DMS53 treated with DMSO at 0.1 percent for 48 hours (cell line): ENCODE results near the gene ZNF319.

ENCODE experiments used
- DNase-seq: peaks from one replicate; lab custom pipeline; 2025; ENCODE audit not compliant: unreplicated experiment; lab: John Stamatoyannopoulos, UW

The ZNF319 gene

DNA sequence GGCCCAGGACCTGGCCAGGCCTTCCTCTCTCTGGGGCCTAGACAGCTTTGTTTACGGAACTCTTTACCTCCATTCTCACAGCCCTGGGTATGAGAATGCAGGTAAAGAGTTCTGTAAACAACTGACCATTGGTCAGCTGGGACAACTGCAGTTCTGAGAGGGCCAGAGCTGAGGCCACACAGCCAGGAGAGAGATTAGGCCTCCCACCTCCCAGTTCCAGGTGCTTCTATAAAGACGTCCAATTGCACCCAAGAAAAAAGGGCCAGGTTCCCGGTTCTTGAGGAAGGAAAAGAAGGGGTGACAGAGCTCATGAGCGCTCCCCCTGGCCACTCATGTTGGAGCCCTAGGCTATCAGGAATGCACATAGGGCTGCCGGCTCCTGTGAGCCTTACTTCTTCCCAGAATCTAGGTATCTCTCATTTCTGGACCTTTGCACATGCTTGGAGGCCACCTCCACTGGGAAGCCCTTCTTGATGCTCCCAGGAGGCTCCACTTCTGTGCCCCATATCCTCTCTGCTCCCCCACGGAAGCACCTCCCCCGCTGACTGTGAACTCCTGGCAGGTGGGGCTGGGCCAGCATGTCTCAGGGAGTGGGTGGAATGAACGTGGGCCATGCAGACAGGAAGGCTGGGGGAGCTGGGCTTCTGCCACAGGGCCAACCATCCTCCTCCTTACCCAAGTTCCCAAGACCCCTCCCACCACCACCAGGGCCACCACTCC is 42.6 kb downstream of the ZNF319 start:
- peak; percentile 18 for DNase-seq

DNA sequence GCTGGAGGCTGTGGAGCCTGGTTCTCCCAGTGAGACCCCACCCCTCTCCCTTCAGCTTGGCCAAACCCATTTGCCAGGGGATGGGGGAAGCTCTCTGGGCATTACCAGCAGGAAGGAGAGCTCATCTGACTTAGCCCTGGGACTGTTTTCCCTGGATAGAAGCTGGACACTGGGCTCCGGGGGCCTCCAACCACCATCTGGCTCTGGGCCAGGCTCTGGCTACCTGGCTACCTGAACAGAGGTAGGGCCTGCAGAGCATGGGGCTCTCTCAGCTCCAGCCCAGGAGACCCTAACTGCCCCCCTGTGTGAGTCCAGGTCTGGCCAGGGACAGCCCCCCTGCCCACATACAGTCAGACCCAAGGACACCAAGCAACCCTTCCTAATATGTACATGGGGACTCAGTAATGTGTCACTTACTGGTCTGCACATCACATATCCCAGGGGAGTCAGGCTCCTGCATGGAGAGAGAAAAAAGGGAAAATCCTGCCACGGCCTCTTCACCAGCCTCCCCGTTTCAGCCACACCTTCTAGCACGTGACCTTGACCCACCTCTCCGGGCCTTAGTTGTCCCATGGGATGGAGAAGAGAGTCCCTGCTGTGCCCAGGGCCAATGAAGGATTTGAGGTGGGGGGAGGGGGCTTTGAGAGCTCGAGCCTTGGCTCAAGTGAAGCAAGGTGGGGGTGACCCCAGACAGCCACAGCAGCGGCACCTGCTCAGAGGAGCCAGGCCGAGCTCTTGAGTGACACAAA is 43.4 kb downstream of the ZNF319 start:
- DNase-seq: no peak

DNA sequence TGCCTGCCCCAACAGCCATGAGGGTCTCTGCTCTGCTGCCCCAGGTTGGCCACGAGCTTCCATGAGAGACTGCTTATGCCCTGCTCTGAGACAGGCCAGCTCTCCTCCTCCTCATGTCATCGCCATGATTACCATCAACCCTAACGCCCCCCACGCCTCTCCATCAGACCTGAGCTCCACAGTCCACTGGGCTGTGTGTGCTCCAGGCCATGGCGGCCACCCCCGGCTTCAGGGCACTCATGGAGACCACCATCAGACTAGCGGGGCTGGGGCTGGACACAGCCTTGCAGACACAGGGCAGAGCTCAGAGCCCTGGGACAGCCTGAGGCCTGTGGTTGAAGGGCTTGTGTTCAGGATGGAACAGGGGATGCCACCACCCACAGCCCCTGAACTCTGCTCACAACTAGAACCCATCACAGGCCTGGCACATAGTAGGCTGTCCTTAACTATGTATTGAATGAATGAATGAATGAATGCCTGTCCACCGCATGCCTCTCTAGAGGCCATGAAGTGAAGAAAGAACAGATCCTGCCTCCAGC is 44.1 kb downstream of the ZNF319 start:
- DNase-seq: no peak

DNA sequence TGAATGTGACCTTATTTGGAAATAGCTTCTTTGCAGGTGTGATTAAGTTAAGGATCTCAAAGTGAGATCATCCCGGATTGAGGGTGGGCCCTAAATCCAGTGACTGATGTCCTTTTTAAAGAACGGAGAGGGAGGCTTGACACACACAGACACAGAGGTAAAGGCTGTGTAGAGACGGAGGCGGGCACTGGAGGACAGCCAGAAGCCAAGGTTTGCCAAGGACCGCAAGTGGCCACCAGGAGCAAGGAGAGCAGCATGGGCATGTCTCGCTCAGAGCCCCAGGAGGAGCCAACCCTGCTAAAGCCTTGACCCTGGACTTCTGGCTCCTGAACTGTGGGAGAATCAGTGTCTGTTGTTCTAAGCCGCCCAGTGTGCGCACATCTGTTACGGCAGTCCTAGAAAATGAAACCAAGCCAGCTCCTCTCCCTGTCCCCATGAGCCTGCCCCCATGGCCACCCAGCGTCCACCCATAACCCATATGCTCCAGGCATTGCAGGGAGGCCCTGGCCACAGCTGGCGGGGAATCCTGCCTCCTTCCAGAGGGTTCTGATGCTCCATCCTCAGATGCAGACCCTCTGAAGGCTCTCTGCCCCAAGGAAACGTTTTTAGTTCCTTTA is 44.8 kb downstream of the ZNF319 start:
- no peak for DNase-seq

DNA sequence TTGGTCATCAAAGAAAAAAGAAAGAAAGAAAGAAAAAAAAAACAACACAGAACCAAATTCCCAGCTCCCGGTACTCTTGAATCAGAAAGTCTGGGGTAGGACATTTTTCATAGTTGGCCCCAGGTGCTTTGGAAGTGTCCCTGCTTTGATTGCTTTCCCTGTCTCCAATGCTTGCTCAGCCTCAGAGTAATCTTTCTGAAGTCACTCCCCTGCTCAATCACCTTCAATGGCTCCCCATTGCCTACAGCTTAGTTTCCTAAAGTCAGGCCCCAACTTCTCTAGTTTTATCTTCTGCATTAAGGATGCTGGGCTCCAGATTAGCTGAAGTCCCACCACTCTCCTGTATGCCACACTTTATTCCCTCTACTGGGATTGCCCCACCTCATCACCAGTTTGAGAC is 46.6 kb downstream of the ZNF319 start:
- DNase-seq: no peak

DNA sequence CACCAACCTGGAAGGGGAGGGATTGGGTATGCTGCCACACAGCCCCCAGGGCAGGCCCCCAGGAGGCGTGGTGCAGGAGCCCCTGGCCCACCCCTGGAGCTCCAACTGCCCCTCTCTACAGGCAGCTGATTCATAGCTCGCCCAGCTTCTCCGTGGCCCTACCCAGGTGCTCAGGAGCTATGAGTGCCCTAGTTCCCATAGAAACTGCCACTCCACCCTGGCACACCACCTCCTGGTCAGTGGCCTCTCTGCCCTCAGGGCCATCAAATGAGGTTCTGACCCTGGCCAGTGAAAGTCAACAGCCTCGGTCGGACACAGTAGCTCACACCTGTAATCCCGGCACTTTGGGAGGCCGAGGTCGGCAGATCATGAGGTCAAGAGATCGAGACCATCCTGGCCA is 47.6 kb downstream of the ZNF319 start:
- DNase-seq: no peak

DNA sequence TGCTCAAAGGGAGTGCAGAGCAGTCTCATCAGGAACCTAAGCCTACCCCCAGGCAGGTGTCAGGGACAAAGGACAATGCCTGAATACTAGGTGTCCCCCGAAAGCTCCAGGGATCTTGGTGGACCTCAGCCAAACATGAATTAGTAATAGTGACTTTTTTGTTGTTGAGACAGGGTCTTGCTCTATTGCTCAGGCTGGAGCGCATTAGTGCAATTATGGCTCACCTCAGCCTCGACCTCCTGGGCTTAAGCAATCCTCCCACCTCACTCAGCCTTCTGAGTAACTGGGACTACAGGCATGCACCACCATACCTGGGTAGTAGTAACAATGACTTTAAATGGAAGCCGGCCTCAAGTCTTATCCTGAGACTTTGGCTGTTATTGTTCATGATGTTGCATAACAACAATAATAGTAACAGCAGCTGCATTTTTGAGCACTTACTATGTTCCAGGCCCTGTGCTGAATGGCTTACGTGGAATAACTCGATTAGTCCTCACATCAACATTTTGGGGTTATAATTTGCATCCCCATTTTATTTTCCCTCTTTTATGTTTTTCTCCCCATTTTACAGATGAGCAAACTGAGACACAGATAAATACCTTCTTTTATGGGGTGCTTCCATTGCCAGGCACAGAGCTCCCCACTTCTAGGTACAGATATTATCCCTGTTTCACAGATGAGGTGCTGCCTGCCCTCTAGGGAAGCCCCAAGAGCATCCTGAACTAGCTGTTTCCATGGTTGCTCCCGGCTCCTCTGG is 49.1 kb downstream of the ZNF319 start:
- DNase-seq: no peak

DNA sequence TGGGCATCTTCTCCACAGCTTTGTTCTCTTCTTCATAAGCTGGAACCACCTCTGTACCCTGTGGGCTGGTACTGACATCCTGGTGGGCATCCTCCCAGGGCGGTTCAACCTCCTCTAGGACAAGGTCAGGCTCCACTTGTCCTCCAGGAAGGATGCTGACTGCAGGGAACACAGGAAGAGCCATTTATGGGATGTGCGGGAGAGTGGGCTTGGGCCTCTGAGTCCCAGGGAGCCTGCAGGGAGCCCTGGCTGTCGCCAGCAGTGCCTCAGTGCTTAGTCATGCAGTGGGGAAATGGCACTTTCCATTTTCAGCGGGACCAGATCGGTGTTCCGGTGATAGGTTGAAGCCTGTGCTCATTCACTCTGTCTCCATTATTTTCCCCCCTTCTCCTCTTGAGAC is 50.1 kb downstream of the ZNF319 start:
- DNase-seq: no peak

DNA sequence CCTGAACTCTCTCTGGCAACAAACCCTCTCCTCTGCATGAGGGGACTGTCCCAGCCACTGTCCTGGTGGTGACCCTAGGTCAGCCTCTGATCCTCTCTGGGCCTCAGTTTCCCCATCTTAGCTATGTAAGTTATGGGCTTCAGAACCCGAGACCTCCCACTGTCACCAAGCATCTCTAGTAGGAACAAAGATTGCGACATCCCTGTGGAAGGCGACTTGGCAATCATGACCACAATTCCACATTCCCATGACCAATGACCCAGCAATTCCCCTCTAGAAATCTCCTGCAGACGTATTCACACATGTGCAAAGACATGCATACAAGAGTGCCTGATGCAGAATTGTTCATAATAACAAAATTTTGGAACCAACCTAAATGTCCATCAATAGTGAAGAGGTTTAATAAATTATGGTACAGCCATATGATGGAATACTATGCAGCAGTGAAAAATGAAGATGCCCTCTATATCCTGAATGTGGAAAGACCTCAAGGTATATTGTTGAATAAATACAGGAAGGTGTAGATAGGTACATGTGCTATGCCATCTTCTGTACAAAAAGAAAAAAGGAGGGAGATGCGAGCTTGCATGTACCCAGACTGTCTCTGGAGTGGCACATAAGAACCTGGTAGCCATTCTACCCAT is 50.8 kb downstream of the ZNF319 start:
- DNase-seq: no peak

DNA sequence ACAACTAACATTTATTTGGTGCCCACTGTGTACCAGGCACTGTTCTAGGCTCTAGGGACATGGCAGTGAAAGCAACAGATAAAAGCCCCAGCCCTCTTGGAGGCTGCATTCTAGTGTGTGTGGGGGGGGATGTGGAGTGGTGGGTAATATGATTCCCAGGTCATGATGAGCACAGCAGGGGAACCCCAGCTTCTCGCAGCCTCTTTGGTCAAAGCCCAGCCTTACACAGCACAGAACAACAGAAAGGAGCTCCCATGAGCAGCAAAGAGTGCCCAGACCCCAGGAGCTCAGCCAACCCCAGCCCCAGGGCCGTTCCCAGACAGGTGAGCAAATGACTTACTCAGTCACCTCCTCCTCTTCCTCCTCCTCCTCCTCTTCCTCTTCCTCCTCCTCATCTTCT is 51.5 kb downstream of the ZNF319 start:
- DNase-seq: no peak

DNA sequence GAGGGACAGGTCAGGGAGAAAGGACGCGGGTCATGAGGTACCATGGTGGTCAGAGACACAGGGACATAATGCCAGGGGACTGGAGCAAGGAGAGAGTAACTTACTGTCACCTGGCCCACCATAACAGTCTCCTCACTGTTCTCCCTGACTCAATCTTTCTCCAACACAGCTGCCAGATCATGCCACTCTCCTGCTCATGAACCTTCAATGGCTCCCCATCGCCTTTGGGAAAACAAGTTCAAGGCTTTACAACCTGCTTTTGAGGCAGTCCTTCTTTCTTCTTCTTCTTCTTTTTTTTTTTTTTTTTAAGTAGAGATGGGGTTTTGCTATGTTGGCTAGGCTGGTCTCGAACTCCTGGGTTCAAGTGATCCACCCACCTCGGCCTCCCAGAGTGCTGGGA is 52.4 kb downstream of the ZNF319 start:
- DNase-seq: no peak

DNA sequence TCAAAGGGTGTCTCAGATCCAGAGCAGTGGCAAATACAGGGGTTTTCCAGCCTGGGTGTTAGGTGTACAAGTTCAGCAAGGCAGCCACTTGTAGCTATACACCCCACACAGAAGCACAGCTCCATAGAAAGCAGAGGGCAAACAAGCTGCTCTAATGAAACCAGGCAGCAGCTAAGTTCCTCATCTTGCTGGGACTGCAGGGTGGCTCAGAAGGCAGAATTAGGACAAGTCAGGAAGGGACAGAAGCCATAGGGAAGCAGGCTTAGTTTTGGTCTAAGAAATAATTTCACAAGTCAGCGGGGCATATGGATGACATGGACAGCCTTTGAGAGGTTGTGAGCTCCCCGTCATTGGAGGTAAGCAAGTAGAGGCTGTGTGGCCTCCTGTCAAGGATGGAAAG is 53.2 kb downstream of the ZNF319 start:
- DNase-seq: no peak

DNA sequence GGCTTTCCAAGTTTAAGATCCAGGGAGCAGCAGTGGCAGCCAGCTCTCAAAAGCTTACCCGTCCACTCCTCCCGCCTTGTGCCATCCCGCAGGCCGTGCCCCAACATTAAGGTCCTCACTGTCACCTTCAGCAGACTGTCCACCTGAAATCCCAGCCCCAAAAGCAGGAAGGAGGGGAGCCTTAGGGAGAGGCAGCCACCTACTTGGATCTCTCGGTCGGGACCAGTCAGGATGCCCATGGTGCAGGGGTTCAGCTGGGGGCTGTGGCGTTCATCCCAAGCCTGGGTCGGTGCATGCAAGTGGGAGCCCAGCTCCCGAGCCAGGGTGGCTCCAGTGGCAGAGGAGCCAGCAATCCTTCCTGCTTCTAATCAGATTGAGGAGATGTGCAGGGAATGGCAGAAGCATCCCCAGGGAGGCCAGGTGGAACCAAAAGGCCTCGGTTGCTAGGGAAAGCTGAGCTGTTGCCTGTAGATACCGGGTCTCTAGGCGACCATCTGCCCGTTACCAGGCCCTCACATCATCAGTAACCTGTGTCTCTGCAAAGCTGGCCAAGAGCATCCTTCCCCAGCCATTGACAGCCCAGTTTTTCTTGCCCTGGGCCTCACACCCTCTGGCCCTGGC is 54.2 kb downstream of the ZNF319 start:
- DNase-seq: no peak

DNA sequence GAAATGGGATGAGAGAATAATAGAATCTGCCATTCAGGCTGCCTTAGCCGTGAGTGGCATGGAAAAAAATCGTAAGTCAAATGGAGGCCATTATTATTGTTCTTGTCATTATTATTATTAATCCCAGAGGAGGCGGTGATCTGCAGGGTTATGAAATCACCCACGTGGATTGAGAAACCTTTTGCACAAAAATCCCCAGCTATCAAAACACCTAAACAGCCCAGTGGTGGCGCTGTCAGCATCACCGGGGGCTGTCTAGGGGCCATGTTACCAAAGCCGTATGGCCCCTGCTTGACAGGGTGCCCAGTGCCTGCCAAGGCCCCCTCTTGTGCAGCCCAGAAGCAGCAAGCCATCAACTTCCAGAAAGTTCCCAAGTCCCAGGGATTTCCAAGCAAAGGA is 54.7 kb downstream of the ZNF319 start:
- DNase-seq: no peak

DNA sequence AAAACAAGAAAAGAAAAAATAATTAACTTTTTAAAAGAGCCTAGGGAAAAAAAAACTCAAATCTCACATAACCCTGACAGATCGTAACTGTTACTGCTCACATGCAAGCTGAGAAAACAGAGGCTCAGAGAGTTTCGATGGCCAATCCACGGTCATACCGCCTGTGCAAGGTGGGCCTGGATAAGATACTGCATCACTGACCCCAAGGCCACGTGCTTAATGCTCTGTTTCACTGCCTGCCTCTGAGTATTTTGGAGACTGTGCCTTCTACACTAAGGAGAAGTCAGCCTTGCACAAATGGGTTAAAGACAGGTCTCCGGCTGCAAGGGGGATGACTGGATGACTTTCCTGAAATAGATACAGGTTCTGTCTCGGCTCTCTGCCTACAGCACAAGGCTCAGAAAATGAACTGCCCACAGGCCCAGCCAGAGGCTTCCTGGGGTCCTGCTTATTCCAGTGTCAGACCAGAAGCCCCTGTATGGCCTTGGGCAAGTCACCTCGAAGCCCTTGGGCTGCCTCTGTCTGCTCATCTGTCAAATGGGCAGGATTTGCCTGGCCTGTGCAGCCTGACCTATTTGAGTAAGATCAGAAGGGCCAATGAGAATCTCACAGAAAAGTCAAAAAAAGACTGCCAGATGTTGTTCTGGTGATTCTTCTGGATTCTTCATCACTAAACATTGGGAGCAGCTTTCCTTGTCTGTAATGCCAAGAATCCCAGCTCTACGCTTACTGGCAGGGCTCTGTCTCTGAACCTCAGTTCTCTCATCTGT is 55.3 kb downstream of the ZNF319 start:
- DNase-seq: no peak
